ENCODE data around the gene CAPN13. TPM values are rescaled to one million over a fixed set of nuclear protein-coding genes. Genes with fewer than 3 reads are reported as not detected.

Gene CAPN13
- total RNA-seq, 2 donors from 2014 or later = 25.5 to 31.2 TPM

- no peak overlapping the region for H3K9ac ChIP-seq (ENCODE audit: low read depth in 2 of 2, low read length in 2 of 2)
- H3K27me3 ChIP-seq = no peaks in the 10 kb centered on the region
- H3K27ac ChIP-seq = no peak overlapping the region
- H3K4me1 ChIP-seq = no peaks in the 10 kb centered on the region
- H3K4me3 ChIP-seq = no peak overlapping the region
- DNase-seq = no peak
- intact Hi-C loops (cut with DNase I) = no loop called here
- no peaks in the 10 kb centered on the region for H3K36me3 ChIP-seq
- no peak for TF ChIP-seq CTCF (IDR thresholded peaks at IDR 0.05)
- no peaks in the 10 kb centered on the region for H3K9me3 ChIP-seq
These were observed 118.3 kb downstream of the CAPN13 start for GRCh38 chr2:30688956-30689401.

DNA sequence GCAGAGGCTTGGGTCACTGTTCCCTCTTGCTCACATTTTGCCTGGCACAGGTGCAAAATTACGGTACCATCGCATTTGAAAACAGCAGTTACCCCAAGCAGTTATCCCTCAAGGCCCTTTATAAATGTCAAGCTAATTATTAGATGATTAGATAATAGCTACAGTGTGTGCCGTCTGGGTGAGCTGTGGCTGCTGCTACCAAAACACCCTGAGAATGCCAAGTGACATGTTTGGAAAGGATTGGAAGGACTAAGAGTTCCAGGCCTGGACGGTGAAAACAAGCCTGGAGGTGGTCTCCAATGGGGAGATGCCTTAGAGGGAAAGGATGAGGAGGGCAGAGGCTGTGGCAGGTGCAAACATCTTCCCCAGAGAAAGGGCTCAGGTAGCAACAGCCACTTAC lies 120.6 kb downstream of the CAPN13 start:
- intact Hi-C loops (cut with DNase I) = no loop called here
- Histone ChIP-seq H3K36me3 (no peaks in the 10 kb centered on the region), H3K4me1 (no peaks in the 10 kb centered on the region), H3K9me3 (no peaks in the 10 kb centered on the region), H3K27me3 (no peaks in the 10 kb centered on the region), H3K27ac (no peak overlapping the region), H3K9ac (ENCODE audit: low read depth in 2 of 2, low read length in 2 of 2) (no peak overlapping the region), H3K4me3 (no peak overlapping the region)
- DNase-seq = no peak
- TF ChIP-seq CTCF (IDR thresholded peaks at IDR 0.05) = no peak

GRCh38 chr2:30686000-30686399 lies 121.2 kb downstream of the CAPN13 start:
- H3K4me3 ChIP-seq = no peak overlapping the region
- DNase-seq = no peak
- no peak overlapping the region for H3K27ac ChIP-seq
- no peaks in the 10 kb centered on the region for H3K36me3 ChIP-seq
- no peaks in the 10 kb centered on the region for H3K4me1 ChIP-seq
- no peak overlapping the region for H3K9ac ChIP-seq (ENCODE audit: low read depth in 2 of 2, low read length in 2 of 2)
- H3K27me3 ChIP-seq = no peaks in the 10 kb centered on the region
- TF ChIP-seq CTCF (IDR thresholded peaks at IDR 0.05) = no peak
- intact Hi-C loops (cut with DNase I) = no loop called here
- H3K9me3 ChIP-seq = no peaks in the 10 kb centered on the region

DNA sequence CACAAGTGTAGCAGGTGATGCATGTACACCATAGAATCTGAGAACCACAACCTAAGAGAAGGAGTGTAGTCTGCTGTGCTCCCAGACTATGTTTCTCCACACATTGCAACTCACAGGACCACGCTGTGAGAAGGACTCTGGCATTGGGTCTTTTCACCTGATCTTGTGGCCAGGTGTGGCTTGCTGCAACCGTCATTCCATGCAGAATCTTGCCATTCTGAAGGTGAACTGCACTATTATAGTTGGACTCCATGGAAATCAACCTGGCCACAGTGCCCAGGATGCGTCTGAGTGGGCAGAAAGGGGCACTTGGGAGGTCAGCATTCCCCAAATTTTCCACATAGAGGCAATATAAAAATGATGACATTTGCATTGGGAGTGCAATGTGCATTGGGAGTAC lies 122.2 kb downstream of the CAPN13 start:
- Histone ChIP-seq H3K4me1 (no peaks in the 10 kb centered on the region), H3K27me3 (no peaks in the 10 kb centered on the region), H3K36me3 (no peaks in the 10 kb centered on the region), H3K9ac (ENCODE audit: low read depth in 2 of 2, low read length in 2 of 2) (no peak overlapping the region), H3K9me3 (no peaks in the 10 kb centered on the region), H3K4me3 (no peak overlapping the region), H3K27ac (no peak overlapping the region)
- no peak for DNase-seq
- TF ChIP-seq CTCF (IDR thresholded peaks at IDR 0.05) = no peak
- intact Hi-C loops (cut with DNase I) = no loop called here

GRCh38 chr2:30684516-30684915 lies 122.7 kb downstream of the CAPN13 start:
- no peak for DNase-seq
- Histone ChIP-seq H3K36me3 (no peaks in the 10 kb centered on the region), H3K4me3 (no peak overlapping the region), H3K27me3 (no peaks in the 10 kb centered on the region), H3K9ac (ENCODE audit: low read depth in 2 of 2, low read length in 2 of 2) (no peak overlapping the region), H3K9me3 (no peaks in the 10 kb centered on the region), H3K27ac (no peak overlapping the region), H3K4me1 (no peaks in the 10 kb centered on the region)
- no peak for TF ChIP-seq CTCF (IDR thresholded peaks at IDR 0.05)
- intact Hi-C loops (cut with DNase I) = no loop called here

- intact Hi-C loops (cut with DNase I) = no loop called here
- H3K36me3 ChIP-seq = no peaks in the 10 kb centered on the region
- H3K9me3 ChIP-seq = no peaks in the 10 kb centered on the region
- no peak for DNase-seq
- H3K27ac ChIP-seq = no peak overlapping the region
- no peak overlapping the region for H3K9ac ChIP-seq (ENCODE audit: low read depth in 2 of 2, low read length in 2 of 2)
- TF ChIP-seq CTCF (IDR thresholded peaks at IDR 0.05) = no peak
- no peaks in the 10 kb centered on the region for H3K27me3 ChIP-seq
- no peak overlapping the region for H3K4me3 ChIP-seq
- H3K4me1 ChIP-seq = no peaks in the 10 kb centered on the region
These were observed 123.2 kb downstream of the CAPN13 start for GRCh38 chr2:30684026-30684425.
